ENCODE data around the gene PREX1. TPM values are rescaled to one million over a fixed set of nuclear protein-coding genes. Genes with fewer than 3 reads are reported as not detected.

PREX1 gene
- total and polyA plus RNA-seq, 12 donors = 10.1 to 85.1 (median 42.9) TPM

DNA sequence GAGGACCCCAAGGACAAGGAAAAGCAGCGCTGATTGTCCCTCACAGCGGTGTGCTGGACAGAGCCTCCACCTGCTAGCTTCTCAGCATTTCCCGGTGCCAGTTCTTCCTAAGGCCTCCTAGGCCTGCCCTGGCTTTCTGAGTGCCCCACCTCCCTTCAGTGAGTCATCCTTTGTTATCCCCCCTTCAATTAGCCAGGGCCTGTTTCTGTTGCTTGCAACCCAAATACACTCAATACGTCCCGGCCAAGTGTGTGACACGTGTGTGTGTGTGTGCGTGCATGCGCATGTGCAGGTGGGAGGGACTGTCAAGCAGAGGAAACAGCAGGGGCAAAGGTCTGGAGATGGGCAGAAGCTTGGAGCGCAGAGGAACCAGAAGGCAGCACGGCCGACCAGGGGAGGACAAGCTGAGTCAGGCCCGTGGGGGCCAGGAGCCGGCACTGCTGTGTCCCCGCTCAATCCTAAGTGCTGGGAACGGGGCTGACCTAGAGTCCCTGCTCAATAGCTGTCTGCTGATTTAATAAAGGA lies 159.8 kb downstream of the PREX1 start:
- H3K9me3 ChIP-seq (replicated peaks in 1 of 3) = no peaks in the 10 kb centered on the region
- peaks cover 15 to 18% of the 10 kb centered on the region in 2 donors for H3K4me1 ChIP-seq (replicated peaks in 1 of 2)
- intact Hi-C loops (cut with DNase I) = loop anchor here in 1 of 2 donors (5.0 kb wide), 1 partner anchor 159 kb away; the partner anchor contains the start of gene PREX1
- H3K27me3 ChIP-seq = no peaks in the 10 kb centered on the region
- 63 to 68% (median 66%) methylated on average over 15 of the region's 15 CpGs for WGBS, 4 donors
- peak in 6 of 7 donors; percentile 32 to 65 (median 44) for DNase-seq
- H3K27ac ChIP-seq = peak overlapping the region in 4 of 5 donors; percentile 59 to 84 (median 71)
- no peaks in the 10 kb centered on the region for H3K36me3 ChIP-seq (replicated peaks in 1 of 2)
- TF ChIP-seq POLR2A (IDR thresholded peaks at IDR 0.05) (no peak), CTCF (IDR thresholded peaks at IDR 0.05) (no peak)
- no peak overlapping the region for H3K4me3 ChIP-seq

DNA sequence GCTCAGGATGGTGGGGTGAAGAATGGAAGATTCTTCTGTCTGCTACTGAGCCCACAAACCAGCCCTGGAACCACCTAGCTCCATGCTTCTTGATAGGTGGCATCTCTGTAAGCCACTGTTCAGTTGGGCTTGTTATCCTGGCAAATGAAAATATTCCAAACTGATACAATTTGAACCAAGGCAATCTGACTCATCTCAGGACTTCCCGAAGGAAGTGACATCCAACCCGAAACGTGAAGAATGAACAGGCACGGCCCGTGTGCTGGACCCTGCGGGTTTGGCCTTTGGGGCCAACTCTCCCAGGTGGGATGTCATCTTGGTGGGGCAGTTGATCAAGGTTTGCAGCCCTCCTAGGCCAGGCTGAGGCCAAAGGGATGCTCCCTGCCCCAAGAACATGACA lies 160.3 kb downstream of the PREX1 start:
- Histone ChIP-seq H3K36me3 (replicated peaks in 1 of 2) (no peaks in the 10 kb centered on the region), H3K4me3 (no peak overlapping the region), H3K9me3 (replicated peaks in 1 of 3) (no peaks in the 10 kb centered on the region), H3K27ac (peak overlapping the region in 3 of 5 donors; percentile 66 to 84 (median 76)), H3K27me3 (no peaks in the 10 kb centered on the region), H3K4me1 (replicated peaks in 1 of 2) (peaks cover 15 to 18% of the 10 kb centered on the region in 2 donors)
- DNase-seq = no peak
- no peak for TF ChIP-seq POLR2A (IDR thresholded peaks at IDR 0.05)
- TF ChIP-seq CTCF (IDR thresholded peaks at IDR 0.05) = no peak
- intact Hi-C loops (cut with DNase I) = loop anchor here in 1 of 2 donors (5.0 kb wide), 1 partner anchor 160 kb away; the partner anchor contains the start of gene PREX1
- WGBS, 4 donors = 64 to 100% (median 77%) methylated on average over 1 to 6 of the region's 6 CpGs; no CpG with 5 or more reads in 1 of the 4 donors

DNA sequence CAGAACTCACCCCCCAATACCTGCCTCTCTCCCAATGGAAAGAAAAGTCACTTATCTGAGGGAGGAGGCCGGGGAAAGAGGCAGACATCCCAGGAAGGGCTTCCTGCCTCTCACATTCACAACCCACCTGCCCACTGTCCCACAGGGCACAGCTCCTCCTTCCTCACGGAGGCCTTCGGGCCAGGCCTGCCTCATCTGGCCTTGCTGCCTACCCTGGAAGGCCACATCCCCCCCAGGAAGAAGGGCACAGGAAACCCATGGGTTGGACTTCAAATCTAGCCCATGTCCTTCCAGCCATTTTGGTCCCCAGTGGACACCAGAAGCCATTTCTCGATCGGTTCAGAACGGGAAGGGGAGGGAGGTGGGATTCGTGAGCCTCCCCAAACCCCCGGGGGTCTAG lies 162.0 kb downstream of the PREX1 start:
- Histone ChIP-seq H3K27me3 (no peaks in the 10 kb centered on the region), H3K27ac (no peak overlapping the region), H3K9me3 (replicated peaks in 1 of 3) (no peaks in the 10 kb centered on the region), H3K4me3 (no peak overlapping the region), H3K4me1 (replicated peaks in 1 of 2) (peaks cover 15 to 18% of the 10 kb centered on the region in 2 donors), H3K36me3 (replicated peaks in 1 of 2) (no peaks in the 10 kb centered on the region)
- DNase-seq = no peak
- TF ChIP-seq CTCF (IDR thresholded peaks at IDR 0.05) (no peak), POLR2A (IDR thresholded peaks at IDR 0.05) (no peak)
- intact Hi-C loops (cut with DNase I) = loop anchor here in 1 of 2 donors (5.0 kb wide), 1 partner anchor 162 kb away; the partner anchor contains the start of gene PREX1
- 92 to 100% (median 95%) methylated on average over 4 to 8 of the region's 8 CpGs for WGBS, 4 donors

DNA sequence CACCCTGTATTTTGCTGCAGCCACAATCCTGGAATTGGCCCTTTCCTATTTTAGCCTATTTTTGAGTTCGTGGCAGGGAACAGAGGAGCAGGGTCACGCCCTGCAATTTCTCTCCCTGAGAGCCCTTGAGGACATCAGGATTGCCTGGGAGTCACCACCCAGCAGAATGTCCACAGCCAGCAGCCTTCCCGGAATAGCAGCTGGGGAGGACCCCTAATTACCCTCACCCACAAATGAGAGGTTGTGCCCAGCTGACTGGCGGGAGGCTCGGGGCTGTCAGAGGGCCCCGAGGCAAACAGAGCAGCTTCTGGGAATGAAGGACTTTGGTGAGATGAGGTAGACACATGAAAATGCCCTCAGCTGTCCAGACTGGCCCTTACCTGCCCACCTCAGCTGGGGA lies 165.1 kb downstream of the PREX1 start:
- intact Hi-C loops (cut with DNase I) = no loop called here
- WGBS, 4 donors = 71 to 88% (median 81%) methylated on average over 6 of the region's 6 CpGs
- Histone ChIP-seq H3K4me3 (no peak overlapping the region), H3K4me1 (replicated peaks in 1 of 2) (peaks cover 2 to 6% of the 10 kb centered on the region in 2 donors), H3K9me3 (replicated peaks in 1 of 3) (no peaks in the 10 kb centered on the region), H3K27ac (no peak overlapping the region), H3K27me3 (no peaks in the 10 kb centered on the region), H3K36me3 (replicated peaks in 1 of 2) (no peaks in the 10 kb centered on the region)
- no peak for DNase-seq
- TF ChIP-seq POLR2A (IDR thresholded peaks at IDR 0.05) (no peak), CTCF (IDR thresholded peaks at IDR 0.05) (no peak)

All from adrenal gland (tissue), 12 donors.